ENCODE data around the gene TIMM17A. TPM values are rescaled to one million over a fixed set of nuclear protein-coding genes. Genes with fewer than 3 reads are reported as not detected.

Gene TIMM17A
- total and polyA plus RNA-seq, 2 of the 8 experiments (the other 6 are each of a cell fraction or from before 2014, with no cell fraction given), result 30.3 to 57.1 TPM

GRCh38 chr1:201942129-201942495 is 13.2 kb upstream of the TIMM17A start:
- peaks cover 8% of the 10 kb centered on the region for H3K23me2 ChIP-seq (ENCODE audit: low read depth, low read length)
- H2AFZ ChIP-seq (ENCODE audit: low read length), result peak overlapping the region; percentile 79
- peak overlapping the region; percentile 91; the same call in 1 of the 2 replicates for H2AK5ac ChIP-seq (ENCODE audit: low read depth, low read length)
- H2BK20ac ChIP-seq (ENCODE audit: low read length), result no peak overlapping the region
- peaks cover 0 to 6% (median 6%) of the 10 kb centered on the region in 4 experiments; a peak in 6 of 7 replicates for H3K27me3 ChIP-seq (replicated peaks in 1 of 4; ENCODE audit: control insufficient read depth in 3 of 4, extremely low read depth in 1 of 4, insufficient read depth in 3 of 4, low read length in 3 of 4)
- peaks cover 7 to 19% (median 10%) of the 10 kb centered on the region in 4 experiments for H3K4me1 ChIP-seq (replicated peaks in 1 of 4; ENCODE audit: control insufficient read depth in 3 of 4, insufficient read depth in 4 of 4, low read length in 3 of 4)
- H4K20me1 ChIP-seq (replicated peaks in 1 of 2; ENCODE audit: control insufficient read depth in 1 of 2, insufficient read depth in 2 of 2, low read length in 2 of 2), result no peaks in the 10 kb centered on the region
- no peaks in the 10 kb centered on the region for H3K9me3 ChIP-seq (ENCODE audit: insufficient read depth in 2 of 2, low read depth in 1 of 2, low read length in 1 of 2)
- H4K8ac ChIP-seq (ENCODE audit: extremely low read depth, insufficient read depth, low read length), result no peak overlapping the region
- H3K56ac ChIP-seq (replicated peaks; ENCODE audit: insufficient read length, low read depth, low read length), result no peak overlapping the region
- no peaks in the 10 kb centered on the region for H3K79me1 ChIP-seq (ENCODE audit: low read depth, low read length)
- H3K9ac ChIP-seq (replicated peaks in 1 of 4; ENCODE audit: extremely low read depth in 1 of 4, low read depth in 3 of 4, low read length in 3 of 4), result no peak overlapping the region
- POLR2A ChIA-PET (ENCODE audit: partially characterized antibody), result interaction anchor here (0.6 to 2.0 kb wide), 12 partner anchors 10 to 61 kb away, joined by 3 to 15 read pairs (median 4); partner anchors contain the start of gene TIMM17A
- H2BK12ac ChIP-seq (ENCODE audit: low read depth, low read length), result peak overlapping the region; percentile 88
- peak overlapping the region; percentile 4 for H4K91ac ChIP-seq (replicated peaks; ENCODE audit: insufficient read length, low read length)
- H3K27ac ChIP-seq (ENCODE audit: low read depth, low read length), result no peak overlapping the region; the same call in 1 of the 2 replicates
- H3K4me2 ChIP-seq (ENCODE audit: insufficient read depth in 1 of 2, low read depth in 2 of 2, low read length in 2 of 2), result peak overlapping the region; percentile 71 to 74
- FAIRE-seq (no peak), DNase-seq (ENCODE audit: low read depth in 1 of 2, low spot score in 2 of 2) (no peak)
- H2BK15ac ChIP-seq (ENCODE audit: low read length), result peak overlapping the region; percentile 78; the same call in 1 of the 2 replicates
- 90% methylated on average over 1 of the region's 1 CpG; no CpG with 5 or more reads in 1 of the 2 experiments for WGBS, 2 experiments (ENCODE audit: extremely low coverage in 1 of 2, insufficient coverage in 1 of 2, insufficient read length in 1 of 2, insufficient replicate concordance in 2 of 2, low coverage in 1 of 2, low lambda C conversion rate in 2 of 2, missing lambda C conversion rate in 1 of 2)
- H3K14ac ChIP-seq (ENCODE audit: insufficient read length), result no peak overlapping the region
- peak overlapping the region; percentile 98 for H2BK5ac ChIP-seq (ENCODE audit: low read depth, low read length)
- H3K23ac ChIP-seq (ENCODE audit: insufficient read length), result no peak overlapping the region
- CTCF ChIA-PET (ENCODE audit: partially characterized antibody), result interaction anchor here (0.6 to 8.4 kb wide), 5 partner anchors 9 to 176 kb away, joined by 3 to 145 read pairs (median 7); no protein-coding TSS in a partner anchor
- peak overlapping the region; percentile 56; the same call in 1 of the 2 replicates for H3K18ac ChIP-seq (ENCODE audit: extremely low read depth, low read length)
- H3K4ac ChIP-seq (replicated peaks; ENCODE audit: insufficient read length, low read depth, low read length), result peak overlapping the region; percentile 20
- no peaks in the 10 kb centered on the region; a peak in 1 of 8 replicates for H3K36me3 ChIP-seq (ENCODE audit: control insufficient read depth in 2 of 4, insufficient read depth in 4 of 4, low read length in 3 of 4)
- peak overlapping the region in 3 of 4 experiments; percentile 6 to 53 (median 7); a peak in 2 of 8 replicates for H3K4me3 ChIP-seq (ENCODE audit: extremely low read depth in 1 of 4, insufficient read depth in 2 of 4, low read depth in 3 of 4, low read length in 4 of 4)
- peak overlapping the region; percentile 79 for H4K5ac ChIP-seq (ENCODE audit: insufficient read length, low read depth, low read length)
- no peaks in the 10 kb centered on the region for H3K79me2 ChIP-seq (ENCODE audit: control insufficient read depth in 1 of 2, insufficient read depth in 2 of 2, low read length in 2 of 2)
- H2BK120ac ChIP-seq (replicated peaks; ENCODE audit: low read depth, low read length), result no peak overlapping the region
- peak; percentile 59; the same call in 1 of the 2 replicates for TF ChIP-seq KDM1A (IDR thresholded peaks at IDR 0.05; ENCODE audit: borderline replicate concordance, low read length)
- TF ChIP-seq ASH2L (IDR thresholded peaks at IDR 0.05; ENCODE audit: low read length), result peak; percentile 15
- no peak for TF ChIP-seq CBX5 (IDR thresholded peaks at IDR 0.05; ENCODE audit: low read depth, low read length)
- no peak for TF ChIP-seq BRCA1 (IDR thresholded peaks at IDR 0.05; ENCODE audit: low read depth, low read length)
- no peak for TF ChIP-seq MAFK (IDR thresholded peaks at IDR 0.05; ENCODE audit: low read depth, low read length)
- no peak for TF ChIP-seq ATF3 (IDR thresholded peaks at IDR 0.05; ENCODE audit: insufficient read depth, low read depth, low read length)
- no peak for TF ChIP-seq ZNF274 (IDR thresholded peaks at IDR 0.05; ENCODE audit: borderline replicate concordance, extremely low read depth, low read length)
- TF ChIP-seq CHD1 (IDR thresholded peaks at IDR 0.05; ENCODE audit: low read depth, low read length), result no peak
- no peak for TF ChIP-seq CHD2 (IDR thresholded peaks at IDR 0.05; ENCODE audit: low read length)
- TF ChIP-seq POLR2AphosphoS5 (IDR thresholded peaks at IDR 0.05; ENCODE audit: low read depth, low read length), result no peak
- TF ChIP-seq CTBP2 (IDR thresholded peaks at IDR 0.05; ENCODE audit: borderline replicate concordance, insufficient read depth, insufficient read length, low read length), result no peak
- no peak for TF ChIP-seq SAP30 (IDR thresholded peaks at IDR 0.05; ENCODE audit: insufficient read depth, insufficient replicate concordance, low read length)
- no peak for TF ChIP-seq YY1 (IDR thresholded peaks at IDR 0.05; ENCODE audit: low read depth, low read length)
- TF ChIP-seq SRF (IDR thresholded peaks at IDR 0.05; ENCODE audit: low read depth, low read length), result no peak
